ENCODE results near the gene UCK1.

Gene UCK1

GRCh38 chr9:131524665-131525315, 6.3 kb downstream of the UCK1 start:
- no peak overlapping the region for H3K4me2 ChIP-seq (ENCODE audit: low read length)
- no peaks in the 10 kb centered on the region for H3K9me3 ChIP-seq (ENCODE audit: control insufficient read depth, insufficient read depth, low read length)
- no peak for TF ChIP-seq EZH2phosphoT487 (IDR thresholded peaks at IDR 0.05; ENCODE audit: borderline replicate concordance, low read length)
- TF ChIP-seq CTCF (IDR thresholded peaks at IDR 0.05; ENCODE audit: low read depth, low read length, poor library complexity, severe bottlenecking), result no peak
- no peaks in the 10 kb centered on the region for H4K20me1 ChIP-seq (ENCODE audit: control insufficient read depth, insufficient read depth, low read depth, low read length)
- peaks cover 4% of the 10 kb centered on the region for H3K79me2 ChIP-seq (ENCODE audit: control insufficient read depth, low read length)
- no peak overlapping the region for H3K27ac ChIP-seq (ENCODE audit: low read depth, low read length)
- H3K36me3 ChIP-seq (ENCODE audit: control insufficient read depth, low read length), result peaks cover 89% of the 10 kb centered on the region
- no peaks in the 10 kb centered on the region for H3F3A ChIP-seq (ENCODE audit: control insufficient read depth, insufficient read depth)
- no peaks in the 10 kb centered on the region for H3K27me3 ChIP-seq (ENCODE audit: control insufficient read depth, low read length)
- H3K4me3 ChIP-seq (ENCODE audit: low read length), result no peak overlapping the region
- peaks cover under 1% of the 10 kb centered on the region for H3K4me1 ChIP-seq (ENCODE audit: control insufficient read depth, low read length)
- no peaks in the 10 kb centered on the region for H3K9me2 ChIP-seq (replicated peaks; ENCODE audit: control insufficient read depth, low read length)

- Histone ChIP-seq H3K36me3 (ENCODE audit: control insufficient read depth, low read length) (peaks cover 84% of the 10 kb centered on the region), H3K9me3 (ENCODE audit: control insufficient read depth, insufficient read depth, low read length) (no peaks in the 10 kb centered on the region), H3K27me3 (ENCODE audit: control insufficient read depth, low read length) (no peaks in the 10 kb centered on the region), H4K20me1 (ENCODE audit: control insufficient read depth, insufficient read depth, low read depth, low read length) (no peaks in the 10 kb centered on the region), H3K9me2 (replicated peaks; ENCODE audit: control insufficient read depth, low read length) (no peaks in the 10 kb centered on the region), H3F3A (ENCODE audit: control insufficient read depth, insufficient read depth) (no peaks in the 10 kb centered on the region), H3K4me1 (ENCODE audit: control insufficient read depth, low read length) (no peaks in the 10 kb centered on the region), H3K4me3 (ENCODE audit: low read length) (no peak overlapping the region), H3K79me2 (ENCODE audit: control insufficient read depth, low read length) (no peaks in the 10 kb centered on the region), H3K4me2 (ENCODE audit: low read length) (no peak overlapping the region), H3K27ac (ENCODE audit: low read depth, low read length) (no peak overlapping the region)
- TF ChIP-seq EZH2phosphoT487 (IDR thresholded peaks at IDR 0.05; ENCODE audit: borderline replicate concordance, low read length) (no peak), CTCF (IDR thresholded peaks at IDR 0.05; ENCODE audit: low read depth, low read length, poor library complexity, severe bottlenecking) (no peak)
Measured at GRCh38 chr9:131523451-131524435, 7.3 kb downstream of the UCK1 start.

DNA sequence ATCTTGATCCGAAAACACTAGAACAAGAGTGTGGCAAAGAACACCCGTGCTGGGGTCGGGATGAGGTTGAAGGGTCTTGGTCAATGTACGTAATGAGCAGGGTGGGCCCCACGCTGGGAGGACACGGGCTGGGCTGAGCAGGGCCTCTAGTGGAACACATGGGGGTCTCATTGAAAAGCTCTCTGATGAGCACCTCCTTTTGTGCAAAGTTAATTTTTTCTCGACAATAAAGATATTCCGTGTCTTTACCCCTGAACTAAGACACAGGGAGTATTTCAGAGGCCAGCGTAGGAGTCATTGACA, 8.0 kb downstream of the UCK1 start:
- Histone ChIP-seq H3F3A (ENCODE audit: control insufficient read depth, insufficient read depth) (no peaks in the 10 kb centered on the region), H4K20me1 (ENCODE audit: control insufficient read depth, insufficient read depth, low read depth, low read length) (no peaks in the 10 kb centered on the region), H3K79me2 (ENCODE audit: control insufficient read depth, low read length) (no peaks in the 10 kb centered on the region), H3K27me3 (ENCODE audit: control insufficient read depth, low read length) (no peaks in the 10 kb centered on the region), H3K27ac (ENCODE audit: low read depth, low read length) (no peak overlapping the region), H3K4me2 (ENCODE audit: low read length) (no peak overlapping the region), H3K36me3 (ENCODE audit: control insufficient read depth, low read length) (peaks cover 77% of the 10 kb centered on the region), H3K9me3 (ENCODE audit: control insufficient read depth, insufficient read depth, low read length) (no peaks in the 10 kb centered on the region), H3K9me2 (replicated peaks; ENCODE audit: control insufficient read depth, low read length) (no peaks in the 10 kb centered on the region), H3K4me1 (ENCODE audit: control insufficient read depth, low read length) (no peaks in the 10 kb centered on the region), H3K4me3 (ENCODE audit: low read length) (no peak overlapping the region)
- no peak for TF ChIP-seq CTCF (IDR thresholded peaks at IDR 0.05; ENCODE audit: low read depth, low read length, poor library complexity, severe bottlenecking)
- no peak for TF ChIP-seq EZH2phosphoT487 (IDR thresholded peaks at IDR 0.05; ENCODE audit: borderline replicate concordance, low read length)

Data from DOHH2 (cell line).